CD4-positive, alpha-beta T cell treated with Interferon gamma for 1 hour (primary cell): ENCODE data around the gene TSR3.

ENCODE experiments used
- DNase-seq: peaks from one replicate; pipeline ENCODE4 v3.0.0-alpha.2; 2020

Gene TSR3

GRCh38 chr16:1350691-1351090 lies 987 bp downstream of the TSR3 start:
- DNase-seq, result no peak

DNA sequence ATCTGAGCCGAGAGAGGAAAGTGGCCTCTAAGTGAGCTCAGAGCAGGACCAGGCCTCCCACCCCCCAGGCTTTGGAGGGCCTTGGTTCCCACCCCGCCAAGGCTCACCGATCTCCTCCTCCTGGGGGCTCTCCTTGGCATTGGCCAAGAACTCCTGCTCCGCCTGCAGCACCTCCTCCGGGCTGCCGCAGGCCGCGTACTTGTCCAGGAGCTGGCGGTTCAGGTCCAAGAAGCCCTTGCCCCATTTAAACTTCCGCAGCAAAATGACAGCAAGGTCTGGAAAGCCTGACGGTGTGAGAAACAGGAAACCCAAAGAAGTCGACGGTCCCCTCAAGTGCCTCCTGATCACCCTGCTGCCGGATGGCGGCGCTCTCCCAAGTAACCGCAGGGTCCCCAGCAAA lies 1.7 kb downstream of the TSR3 start:
- no peak for DNase-seq

DNA sequence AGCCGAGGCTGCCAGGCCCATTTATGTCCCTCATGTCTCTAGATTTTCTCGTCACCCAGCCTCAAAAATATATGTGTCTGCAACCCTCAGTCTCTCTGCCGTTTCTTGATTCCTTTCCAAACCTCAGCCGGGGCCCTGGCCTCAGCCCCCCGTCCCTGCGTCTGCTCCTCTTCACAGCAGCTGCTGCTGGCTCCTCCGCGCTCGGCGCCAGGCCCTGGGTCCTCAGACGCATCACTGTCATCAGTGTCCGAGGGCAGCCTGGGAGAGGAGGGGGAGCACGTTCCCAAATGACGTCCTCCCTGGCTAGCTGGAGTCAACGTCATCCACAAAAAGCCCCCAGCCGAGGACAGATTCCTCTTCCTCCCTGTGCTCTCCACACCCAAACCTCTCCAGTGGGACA lies 2.3 kb downstream of the TSR3 start:
- DNase-seq, result no peak

DNA sequence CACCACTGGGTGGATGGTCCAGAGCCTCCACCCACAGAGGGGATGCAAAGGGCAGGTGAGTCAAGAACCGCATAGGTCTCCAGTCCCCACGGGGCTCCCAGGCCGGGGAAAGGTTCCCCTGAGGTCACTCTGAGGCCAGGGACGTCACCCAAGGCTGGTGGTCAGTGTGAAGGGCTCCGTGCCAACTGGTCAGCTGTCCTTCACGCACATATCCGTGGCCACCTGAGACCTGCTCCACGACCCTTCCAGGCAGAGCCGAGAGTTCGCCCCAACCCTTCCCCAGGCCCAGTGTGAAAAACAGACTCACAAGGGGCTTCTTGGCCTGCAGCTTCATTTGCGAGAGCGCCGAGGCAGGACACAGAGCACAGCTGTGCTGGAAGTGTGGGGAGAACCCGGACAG lies 2.8 kb downstream of the TSR3 start:
- no peak for DNase-seq

DNA sequence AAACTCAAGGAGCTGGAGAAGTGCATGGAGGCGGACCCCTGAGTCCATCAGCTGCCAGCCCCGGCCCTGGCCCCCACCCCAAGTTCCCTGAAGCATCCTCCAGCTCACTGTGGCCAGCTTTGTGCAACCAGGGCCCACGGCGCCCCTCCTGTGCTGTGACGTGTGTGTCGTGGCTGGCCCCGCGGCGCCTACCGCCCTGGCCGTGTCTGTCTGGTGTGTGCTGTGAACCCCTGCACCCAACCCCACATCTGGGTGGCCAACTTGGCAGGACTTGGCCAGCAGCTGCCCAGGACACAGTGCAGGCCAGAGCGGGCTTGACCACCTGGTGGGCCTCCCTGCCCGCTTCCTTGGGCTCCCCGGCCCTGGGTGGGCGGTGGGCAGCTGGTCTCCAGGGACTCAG lies 3.2 kb downstream of the TSR3 start:
- no peak for DNase-seq

DNA sequence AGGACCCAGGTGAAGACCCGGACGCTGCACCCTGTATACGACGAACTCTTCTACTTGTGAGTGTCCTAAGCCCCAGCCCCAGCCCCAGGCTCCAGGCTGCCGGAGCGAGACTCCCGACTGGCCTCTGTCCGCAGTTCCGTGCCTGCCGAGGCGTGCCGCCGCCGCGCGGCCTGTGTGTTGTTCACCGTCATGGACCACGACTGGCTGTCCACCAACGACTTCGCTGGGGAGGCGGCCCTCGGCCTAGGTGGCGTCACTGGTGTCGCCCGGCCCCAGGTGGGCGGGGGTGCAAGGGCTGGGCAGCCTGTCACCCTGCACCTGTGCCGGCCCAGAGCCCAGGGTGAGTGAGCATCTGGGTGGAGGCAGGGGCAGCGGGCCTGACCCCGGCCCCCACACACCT lies 3.7 kb downstream of the TSR3 start:
- no peak for DNase-seq

DNA sequence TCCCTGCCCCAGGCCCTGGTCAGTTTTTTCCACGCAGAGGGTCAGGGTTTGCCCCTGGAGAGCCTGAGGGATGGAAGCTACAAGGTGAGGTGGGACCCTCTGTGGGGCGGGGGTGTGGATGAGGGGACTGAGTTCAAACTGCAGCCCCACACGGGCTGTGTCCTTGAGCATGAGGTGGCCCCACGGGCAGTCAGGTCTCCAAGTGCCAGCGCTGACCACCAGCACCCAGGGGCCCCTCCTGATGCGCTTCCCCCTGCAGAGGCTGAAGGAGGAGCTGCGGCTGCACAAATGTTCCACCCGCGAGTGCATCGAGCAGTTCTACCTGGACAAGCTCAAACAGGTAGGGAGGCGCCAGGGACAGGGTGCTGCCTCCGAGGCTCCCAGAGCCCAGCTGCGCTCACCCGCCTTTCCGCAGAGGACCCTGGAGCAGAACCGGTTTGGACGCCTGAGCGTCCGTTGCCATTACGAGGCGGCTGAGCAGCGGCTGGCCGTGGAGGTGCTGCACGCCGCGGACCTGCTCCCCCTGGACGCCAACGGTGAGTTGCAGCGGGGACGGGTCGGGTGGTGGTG lies 4.3 kb downstream of the TSR3 start:
- no peak for DNase-seq

DNA sequence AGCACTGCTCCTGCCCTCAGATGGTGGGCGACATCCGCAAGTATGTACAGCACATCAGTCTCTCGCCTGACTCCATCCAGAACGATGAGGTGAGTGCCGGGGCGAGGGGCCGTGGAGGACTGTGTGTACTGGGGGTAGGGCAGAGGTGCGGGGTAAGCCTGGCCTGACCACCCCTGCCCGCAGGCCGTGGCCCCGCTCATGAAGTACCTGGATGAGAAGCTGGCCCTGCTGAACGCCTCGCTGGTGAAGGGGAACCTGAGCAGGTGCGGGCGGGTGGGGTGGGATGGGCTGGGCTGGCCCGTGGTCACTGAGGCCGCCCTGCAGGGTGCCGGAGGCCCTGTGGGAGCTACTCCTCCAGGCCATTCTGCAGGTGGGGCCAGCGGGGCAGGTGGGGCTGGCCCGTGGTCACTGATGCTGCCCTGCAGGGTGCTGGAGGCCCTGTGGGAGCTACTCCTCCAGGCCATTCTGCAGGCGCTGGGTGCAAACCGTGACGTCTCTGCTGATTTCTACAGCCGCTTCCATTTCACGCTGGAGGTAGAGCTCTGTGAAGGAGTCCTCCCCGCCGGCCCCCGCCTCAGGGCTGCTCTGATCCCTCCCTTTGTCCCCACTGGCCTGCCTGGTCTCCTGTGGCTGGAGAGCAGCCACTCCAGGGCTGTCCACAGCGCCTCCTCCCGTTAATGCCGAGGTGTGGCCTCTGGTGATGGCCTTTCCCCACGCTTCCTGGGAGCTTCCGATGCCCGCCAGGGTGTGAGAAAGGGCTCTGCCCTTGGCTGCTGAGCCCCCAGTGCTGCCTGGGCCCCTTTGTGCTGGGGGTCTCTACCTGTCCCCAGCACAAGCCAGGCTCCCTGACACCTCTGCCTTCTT lies 5.0 kb downstream of the TSR3 start:
- no peak for DNase-seq

DNA sequence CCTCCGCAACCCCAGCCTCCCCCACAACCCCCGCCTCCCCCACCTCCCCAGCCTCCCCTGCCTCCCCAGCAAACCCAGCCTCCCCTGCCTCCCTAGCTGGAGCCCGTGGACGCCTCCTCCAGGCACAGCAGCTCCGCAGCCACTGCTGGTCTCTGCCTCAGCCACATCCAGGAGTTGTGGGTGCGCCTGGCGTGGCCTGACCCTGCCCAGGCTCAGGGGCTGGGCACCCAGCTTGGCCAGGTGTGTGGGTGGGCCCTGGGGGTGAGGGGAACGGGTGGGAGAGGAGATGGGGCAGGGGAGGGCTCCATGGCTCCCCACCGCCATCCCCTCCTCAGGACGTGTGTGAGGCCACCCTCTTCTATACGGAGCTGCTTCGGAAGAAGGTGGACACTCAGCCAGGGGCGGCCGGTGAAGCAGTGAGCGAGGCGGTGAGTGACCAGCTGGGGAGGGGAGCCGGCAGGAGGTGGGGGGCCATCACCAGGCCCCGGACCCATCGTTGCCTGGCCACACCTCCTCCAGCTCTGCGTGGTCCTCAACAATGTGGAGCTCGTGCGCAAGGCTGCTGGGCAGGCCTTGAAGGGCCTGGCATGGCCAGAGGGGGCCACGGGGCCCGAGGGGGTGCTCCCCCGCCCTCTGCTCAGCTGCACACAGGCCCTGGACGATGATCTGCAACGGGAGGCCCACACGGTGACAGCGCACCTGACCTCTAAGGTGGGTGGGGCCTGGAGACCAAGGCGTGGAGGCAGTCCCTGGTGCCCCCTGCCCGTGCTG lies 5.8 kb downstream of the TSR3 start:
- no peak for DNase-seq

GRCh38 chr16:1345087-1345486 lies 6.6 kb downstream of the TSR3 start:
- DNase-seq, result no peak

DNA sequence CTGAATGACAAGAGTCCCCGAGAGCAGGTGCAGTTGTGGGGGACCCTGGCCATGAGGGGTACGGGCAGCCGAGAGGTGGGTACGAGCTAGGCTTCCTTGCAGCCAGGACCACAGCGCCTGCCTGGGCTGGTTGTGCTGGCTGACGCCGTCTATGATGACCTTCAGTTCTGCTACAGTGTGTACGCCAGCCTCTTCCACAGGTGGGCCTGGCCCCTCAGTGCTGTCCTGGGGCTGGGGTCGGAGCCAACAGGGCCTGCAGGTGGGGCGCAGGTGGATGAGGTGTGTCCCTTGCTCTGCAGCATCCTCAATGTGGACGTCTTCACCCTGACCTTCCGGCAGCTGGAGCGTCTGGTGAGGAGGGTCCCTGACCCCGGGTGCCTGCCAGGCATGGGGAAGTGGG lies 7.2 kb downstream of the TSR3 start:
- no peak for DNase-seq

DNA sequence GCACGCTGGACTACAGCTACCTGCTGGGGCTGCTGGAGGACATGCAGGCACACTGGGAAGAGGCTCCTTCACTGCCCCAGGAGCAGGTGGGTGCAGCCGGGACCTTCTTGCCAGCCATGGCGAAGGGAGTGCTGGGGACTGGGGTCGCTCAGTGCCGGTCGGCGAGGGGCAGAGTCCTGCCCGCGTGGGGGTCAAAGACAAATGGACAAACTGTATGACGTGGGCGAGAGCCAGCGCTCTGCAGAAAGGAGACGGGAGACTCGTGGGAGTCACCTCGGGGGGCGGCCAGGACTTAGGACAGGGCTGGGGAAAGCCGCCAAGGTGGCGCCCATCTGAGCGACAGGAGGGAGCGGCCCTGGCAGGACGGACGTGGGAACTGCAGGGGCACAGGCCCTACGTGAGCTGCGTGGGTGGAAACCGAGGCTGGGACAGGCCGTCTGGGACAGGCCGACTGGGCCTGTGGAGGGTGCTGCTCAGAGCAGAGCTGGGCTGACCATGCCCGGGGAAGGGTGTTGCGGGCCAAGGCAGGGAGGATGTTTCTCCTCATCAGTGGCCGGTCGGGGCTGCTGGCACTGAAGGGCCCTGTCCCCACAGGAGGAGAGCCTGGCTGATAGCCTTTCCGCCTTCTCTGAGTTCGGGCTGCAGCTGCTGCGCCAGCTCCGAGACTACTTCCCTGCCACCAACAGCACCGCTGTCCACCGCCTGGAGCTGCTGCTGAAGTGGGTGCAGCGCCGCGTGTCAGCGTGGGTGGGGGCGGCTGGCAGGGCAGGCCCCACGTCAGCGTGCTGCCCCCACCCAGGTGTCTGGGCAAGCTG lies 8.0 kb downstream of the TSR3 start:
- no peak for DNase-seq

GRCh38 chr16:1342526-1343427 lies 8.9 kb downstream of the TSR3 start:
- peak; percentile 98 for DNase-seq

- no peak for DNase-seq
These were observed 9.9 kb downstream of the TSR3 start for GRCh38 chr16:1341495-1342420.

GRCh38 chr16:1340730-1341494 lies 10.8 kb downstream of the TSR3 start:
- DNase-seq, result no peak

- DNase-seq, result no peak
These were observed 12.6 kb downstream of the TSR3 start for GRCh38 chr16:1338855-1339675.

GRCh38 chr16:1338119-1338730 lies 13.5 kb downstream of the TSR3 start:
- no peak for DNase-seq

DNA sequence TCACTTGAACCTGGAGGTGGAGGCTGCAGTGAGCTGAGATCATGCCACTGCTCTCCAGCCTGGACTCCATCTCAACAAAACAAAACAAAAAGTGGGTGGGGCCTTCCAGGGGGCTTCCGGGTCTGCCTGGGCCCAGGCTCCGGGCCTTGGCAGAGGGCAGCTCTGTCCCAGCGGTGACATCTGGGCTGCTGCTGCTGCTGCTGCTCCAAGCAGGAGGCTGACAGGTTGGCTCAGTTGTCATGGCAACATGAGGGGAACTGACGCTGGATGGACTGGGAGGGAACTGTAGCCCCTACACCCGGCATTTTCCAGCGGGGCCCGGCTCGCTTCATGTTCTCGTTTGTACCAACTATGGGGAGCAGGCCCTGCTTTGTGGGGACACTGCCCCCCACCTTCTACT lies 14.2 kb downstream of the TSR3 start:
- no peak for DNase-seq

GRCh38 chr16:1336619-1337018 lies 15.1 kb downstream of the TSR3 start:
- no peak for DNase-seq
